Ishikawa (cell line): ENCODE results near the gene AP1M2.

Source experiments
- CEBPB ChIP-seq: IDR thresholded peaks from 2 replicates; pipeline ENCODE4 v1.6.1; 2012
- ZBTB7A ChIP-seq: IDR thresholded peaks from 2 replicates; pipeline ENCODE4 v1.6.1; 2012; ENCODE audit warnings: low read depth

DNA sequence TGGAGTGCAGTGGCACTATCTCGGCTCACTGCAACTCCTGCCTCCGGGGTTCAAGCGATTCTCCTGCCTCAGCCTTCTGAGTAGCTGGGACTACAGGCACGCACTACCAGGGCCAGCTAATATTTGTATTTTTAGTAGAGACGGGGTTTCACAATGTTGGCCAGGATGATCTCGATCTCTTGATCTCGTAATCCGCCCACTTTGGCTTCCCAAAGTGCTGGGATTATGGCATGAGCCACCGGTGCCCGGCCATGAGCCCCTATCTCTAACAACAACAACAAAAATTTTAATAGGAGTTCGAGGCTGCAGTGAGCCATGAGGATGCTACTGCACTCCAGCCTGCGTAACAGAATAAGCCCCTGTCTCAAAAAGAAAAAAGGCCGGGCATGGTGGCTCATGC, 5.0 kb downstream of the AP1M2 start:
- TF ChIP-seq CEBPB (no peak), ZBTB7A (no peak)
